GM12892 (cell line): ENCODE data around the gene PARL.

ENCODE experiments used
- POLR2A ChIP-seq: IDR thresholded peaks from 2 replicates; pipeline ENCODE4 v1.6.1; 2011; ENCODE audit warnings: low read depth, low read length, control low read depth
- POLR2AphosphoS5 ChIP-seq: IDR thresholded peaks from 2 replicates; pipeline ENCODE4 v1.6.1; 2011; ENCODE audit warnings: low read depth, low read length, control low read depth
- TAF1 ChIP-seq: IDR thresholded peaks from 2 replicates; pipeline ENCODE4 v1.6.1; 2011; ENCODE audit warnings: low read depth, mild to moderate bottlenecking, control low read depth, low read length, borderline replicate concordance

- TF ChIP-seq POLR2A (no peak), POLR2AphosphoS5 (no peak), TAF1 (no peak)
Observed at GRCh38 chr3:183844606-183845005, 40.1 kb downstream of the PARL start.
